Esophagus squamous epithelium (tissue), 5 donors: ENCODE results near the gene SCN1A. TPM values are rescaled to one million over a fixed set of nuclear protein-coding genes. Genes with fewer than 3 reads are reported as not detected.

ENCODE experiments used
- DNase-seq: peaks from one replicate; lab custom pipeline; 2025; lab: John Stamatoyannopoulos, UW
- H3K27ac ChIP-seq, 4 donors: fragments of 200-600 bp; sonication (generic); one replicate each; pipeline ENCODE4 v1.5.1; 2016 to 2019; ENCODE audit warnings: mild to moderate bottlenecking in 1 of 4
- H3K27me3 ChIP-seq, 4 donors: fragments of 200-600 bp; sonication (generic); 1 replicate in 3 of 4; 2 replicates in 1 of 4; pipeline versions ENCODE4 v1.5.1 to v1.6.0; 2017 to 2021; ENCODE audit warnings: antibody characterized with exemption in 1 of 4
- H3K36me3 ChIP-seq, 3 donors: fragments of 200-600 bp; sonication (generic); one replicate each; pipeline ENCODE4 v1.5.1; 2016 to 2019
- H3K4me1 ChIP-seq, 3 donors: fragments of 200-600 bp; sonication (generic); one replicate each; pipeline ENCODE4 v1.5.1; 2017 to 2019
- H3K4me3 ChIP-seq, 4 donors: fragments of 200-600 bp; sonication (generic); 1 replicate in 3 of 4; 2 replicates in 1 of 4; pipeline ENCODE4 v1.5.1; 2016 to 2019; ENCODE audit warnings: mild to moderate bottlenecking in 2 of 4, moderate library complexity in 1 of 4
- H3K9me3 ChIP-seq, 3 donors: fragments of 200-600 bp; sonication (generic); one replicate each; pipeline ENCODE4 v1.5.1; 2016 to 2019
- POLR2A ChIP-seq, 4 donors: fragments of 450-650 bp; IDR thresholded peaks; one replicate each; pipeline ENCODE4 v1.6.1; 2017; ENCODE audit warnings: antibody characterized with exemption in 4 of 4, mild to moderate bottlenecking in 4 of 4, moderate library complexity in 3 of 4
- whole genome bisulfite sequencing, 2 donors: methylation state at CpG; one replicate each; pipeline ENCODE4 v1.1.5; 2018; 5-methylcytosine and 5-hydroxymethylcytosine counted together
- intact Hi-C: fragments of 100-400 bp; cut with DNase I; formaldehyde crosslinking; loops from one replicate; pipeline ENCODE4 v1.15.0; 2022
- total RNA-seq, 4 donors: library from RNA; depleted of rRNA; stranded (reverse); fragments of >200 nt; gene quantifications; one replicate each; pipeline ENCODE4 v1.1.0, GENCODE V29; 2016
- TF ChIP-seq, protein P1 (sequence below), 6 experiments: fragments of 450-650 bp in 4 of 6; fragments of 200-600 bp in 2 of 6; sonication (generic) in 2 of 6; IDR thresholded peaks; one replicate each; pipeline ENCODE4 v1.5.1; 2016 to 2019; ENCODE audit warnings: antibody characterized with exemption in 6 of 6, mild to moderate bottlenecking in 4 of 6, moderate library complexity in 4 of 6
- donor health status: DM: yes; HTN: yes; CAD: no.

The SCN1A gene
- total RNA-seq, 4 donors from 2014 or later, result not detected

DNA sequence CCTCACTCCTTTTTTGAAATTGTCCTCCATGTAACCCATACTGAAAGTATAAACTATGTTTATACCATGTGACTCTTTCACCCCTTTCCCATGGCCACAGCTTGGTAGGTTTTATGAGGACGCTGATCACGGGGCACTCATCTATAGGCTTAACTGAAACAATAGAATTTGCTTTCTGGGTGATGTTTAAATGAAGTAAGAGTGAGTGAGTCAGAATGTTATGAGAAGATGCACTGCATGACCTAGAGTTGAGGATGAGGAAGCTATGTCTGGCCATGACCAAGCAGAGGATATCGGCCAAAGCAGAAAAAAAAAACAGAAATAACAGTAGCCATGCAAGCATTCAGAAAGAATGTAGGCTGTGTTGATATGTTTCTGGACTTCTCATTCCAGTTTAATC, 34.9 kb downstream of the SCN1A start:
- Histone ChIP-seq H3K9me3 (no peaks in the 10 kb centered on the region), H3K27me3 (no peaks in the 10 kb centered on the region), H3K36me3 (no peaks in the 10 kb centered on the region), H3K27ac (no peak overlapping the region), H3K4me1 (no peaks in the 10 kb centered on the region), H3K4me3 (no peak overlapping the region)
- no peak for DNase-seq
- no peak for TF ChIP-seq POLR2A (IDR thresholded peaks at IDR 0.05)
- TF ChIP-seq, protein P1, sequence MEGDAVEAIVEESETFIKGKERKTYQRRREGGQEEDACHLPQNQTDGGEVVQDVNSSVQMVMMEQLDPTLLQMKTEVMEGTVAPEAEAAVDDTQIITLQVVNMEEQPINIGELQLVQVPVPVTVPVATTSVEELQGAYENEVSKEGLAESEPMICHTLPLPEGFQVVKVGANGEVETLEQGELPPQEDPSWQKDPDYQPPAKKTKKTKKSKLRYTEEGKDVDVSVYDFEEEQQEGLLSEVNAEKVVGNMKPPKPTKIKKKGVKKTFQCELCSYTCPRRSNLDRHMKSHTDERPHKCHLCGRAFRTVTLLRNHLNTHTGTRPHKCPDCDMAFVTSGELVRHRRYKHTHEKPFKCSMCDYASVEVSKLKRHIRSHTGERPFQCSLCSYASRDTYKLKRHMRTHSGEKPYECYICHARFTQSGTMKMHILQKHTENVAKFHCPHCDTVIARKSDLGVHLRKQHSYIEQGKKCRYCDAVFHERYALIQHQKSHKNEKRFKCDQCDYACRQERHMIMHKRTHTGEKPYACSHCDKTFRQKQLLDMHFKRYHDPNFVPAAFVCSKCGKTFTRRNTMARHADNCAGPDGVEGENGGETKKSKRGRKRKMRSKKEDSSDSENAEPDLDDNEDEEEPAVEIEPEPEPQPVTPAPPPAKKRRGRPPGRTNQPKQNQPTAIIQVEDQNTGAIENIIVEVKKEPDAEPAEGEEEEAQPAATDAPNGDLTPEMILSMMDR (IDR thresholded peaks at IDR 0.05), result no peak
- WGBS, 2 donors, result 65 to 69% methylated on average over 3 of the region's 3 CpGs
- intact Hi-C loops, result no loop called here

DNA sequence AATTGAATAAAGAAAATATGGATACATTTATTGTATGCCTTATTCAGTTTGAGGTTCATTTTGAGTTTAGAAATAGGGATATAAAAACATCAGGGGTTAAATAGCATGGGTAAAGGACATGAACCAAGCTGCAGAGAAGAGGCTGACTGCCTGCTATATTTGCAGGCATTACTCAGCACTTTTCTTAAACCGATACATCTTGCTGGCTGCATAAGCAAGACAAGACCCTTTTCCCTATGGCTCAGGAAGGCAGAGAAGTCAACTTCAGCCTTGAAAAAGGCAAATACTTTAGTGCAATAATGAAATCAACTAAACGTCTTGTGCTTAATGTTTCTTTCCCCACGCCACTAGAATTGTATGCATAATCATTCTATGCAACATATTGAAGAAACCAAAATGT, 36.4 kb downstream of the SCN1A start:
- intact Hi-C loops, result no loop called here
- TF ChIP-seq, protein P1 (IDR thresholded peaks at IDR 0.05), result no peak
- TF ChIP-seq POLR2A (IDR thresholded peaks at IDR 0.05), result no peak
- H3K9me3 ChIP-seq, result no peaks in the 10 kb centered on the region
- 37 to 50% methylated on average over 3 of the region's 3 CpGs for WGBS, 2 donors
- no peaks in the 10 kb centered on the region for H3K27me3 ChIP-seq
- DNase-seq, result no peak
- no peak overlapping the region for H3K4me3 ChIP-seq
- no peaks in the 10 kb centered on the region for H3K36me3 ChIP-seq
- no peak overlapping the region for H3K27ac ChIP-seq
- H3K4me1 ChIP-seq, result no peaks in the 10 kb centered on the region

DNA sequence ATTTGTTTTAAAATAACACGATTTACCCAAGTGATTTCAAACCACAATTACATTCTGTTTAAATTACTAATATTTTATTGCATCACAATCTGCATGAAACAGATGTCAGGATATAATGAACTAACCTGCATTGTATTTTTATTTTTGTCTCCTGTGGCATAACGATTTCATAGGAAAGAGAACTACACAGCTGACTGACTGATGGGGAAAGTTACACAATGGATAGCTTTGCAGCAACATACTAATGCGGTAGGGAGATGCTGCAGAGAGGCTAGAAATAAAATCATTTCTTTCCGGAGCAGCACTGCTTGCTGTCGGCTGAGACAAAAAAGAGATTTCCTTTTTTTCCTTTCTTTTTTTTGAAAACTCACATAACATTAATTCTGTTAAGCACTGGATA, 36.9 kb downstream of the SCN1A start:
- TF ChIP-seq, protein P1 (IDR thresholded peaks at IDR 0.05), result no peak
- no peak for TF ChIP-seq POLR2A (IDR thresholded peaks at IDR 0.05)
- intact Hi-C loops, result no loop called here
- no peak for DNase-seq
- WGBS, 2 donors, result 31 to 33% methylated on average over 5 of the region's 5 CpGs
- Histone ChIP-seq H3K36me3 (no peaks in the 10 kb centered on the region), H3K4me1 (no peaks in the 10 kb centered on the region), H3K27ac (no peak overlapping the region), H3K27me3 (no peaks in the 10 kb centered on the region), H3K4me3 (no peak overlapping the region), H3K9me3 (no peaks in the 10 kb centered on the region)

- WGBS, 2 donors, result 72 to 81% methylated on average over 2 of the region's 2 CpGs
- no peaks in the 10 kb centered on the region for H3K36me3 ChIP-seq
- H3K27me3 ChIP-seq, result no peaks in the 10 kb centered on the region
- no peak for DNase-seq
- H3K9me3 ChIP-seq, result no peaks in the 10 kb centered on the region
- no peak for TF ChIP-seq POLR2A (IDR thresholded peaks at IDR 0.05)
- TF ChIP-seq, protein P1 (IDR thresholded peaks at IDR 0.05), result no peak
- H3K27ac ChIP-seq, result no peak overlapping the region
- H3K4me1 ChIP-seq, result no peaks in the 10 kb centered on the region
- intact Hi-C loops, result no loop called here
- no peak overlapping the region for H3K4me3 ChIP-seq
Observed at GRCh38 chr2:166090346-166090745, 37.5 kb downstream of the SCN1A start.

GRCh38 chr2:166088634-166089033, 39.2 kb downstream of the SCN1A start:
- H3K4me1 ChIP-seq, result no peaks in the 10 kb centered on the region
- no peaks in the 10 kb centered on the region for H3K9me3 ChIP-seq
- H3K27me3 ChIP-seq, result no peaks in the 10 kb centered on the region
- no peak overlapping the region for H3K27ac ChIP-seq
- no peak for DNase-seq
- H3K36me3 ChIP-seq, result no peaks in the 10 kb centered on the region
- WGBS, 2 donors, result 72 to 74% methylated on average over 3 of the region's 3 CpGs
- intact Hi-C loops, result no loop called here
- TF ChIP-seq, protein P1 (IDR thresholded peaks at IDR 0.05), result no peak
- no peak for TF ChIP-seq POLR2A (IDR thresholded peaks at IDR 0.05)
- H3K4me3 ChIP-seq, result no peak overlapping the region
